Ureter (tissue), 1 donor: Measurements from ENCODE around the gene RAB11FIP4. TPM values are rescaled to one million over a fixed set of nuclear protein-coding genes. Genes with fewer than 3 reads are reported as not detected.

Source experiments
- total RNA-seq: library from RNA; stranded (reverse); gene quantifications from one replicate; pipeline ENCODE4 v1.2.4, GENCODE V29; 2023
- donor health status: DM: yes; HTN: yes; CAD: no.

Gene RAB11FIP4
- total RNA-seq, 1 donor from 2014 or later, result 40.7 TPM

Other genes starting within 250 kb of the RAB11FIP4 start
- not detected for gene OMG, start 94.4 kb upstream of the RAB11FIP4 start, total RNA-seq
- 6.5 TPM for gene EVI2B, start 77.6 kb upstream of the RAB11FIP4 start, total RNA-seq
- 2.7 TPM for gene EVI2A, start 70.1 kb upstream of the RAB11FIP4 start, total RNA-seq